ENCODE data around the gene HSDL1. TPM values are rescaled to one million over a fixed set of nuclear protein-coding genes. Genes with fewer than 3 reads are reported as not detected.

HSDL1 gene
- total RNA-seq, 1 experiment from 2014 or later, result 34.2 TPM

GRCh38 chr16:84159800-84160199 lies 14.8 kb upstream of the HSDL1 start:
- Histone ChIP-seq H3K9me3 (ENCODE audit: control insufficient read depth, low read depth, low read length) (no peaks in the 10 kb centered on the region), H3K23me2 (ENCODE audit: insufficient read length, low read depth, low read length, poor library complexity, severe bottlenecking) (no peaks in the 10 kb centered on the region), H3K14ac (ENCODE audit: insufficient read depth, low read length) (no peak overlapping the region), H3K9ac (ENCODE audit: extremely low read depth, insufficient read length, low read length) (no peak overlapping the region), H3K79me2 (ENCODE audit: insufficient read depth, low read length) (no peaks in the 10 kb centered on the region), H2BK12ac (ENCODE audit: insufficient read length, low read depth, low read length) (no peak overlapping the region), H3K4me2 (ENCODE audit: insufficient read depth, insufficient read length, low read length) (no peak overlapping the region), H3K27ac (ENCODE audit: insufficient read length, low read depth, low read length) (no peak overlapping the region), H3K18ac (ENCODE audit: insufficient read length, low read depth, low read length) (no peak overlapping the region), H4K5ac (ENCODE audit: insufficient read length, low read depth, low read length) (no peak overlapping the region), H4K20me1 (ENCODE audit: control insufficient read depth, insufficient read depth, insufficient read length) (no peaks in the 10 kb centered on the region), H3K23ac (ENCODE audit: insufficient read length, low read depth, low read length) (no peak overlapping the region), H2BK15ac (ENCODE audit: low read depth, low read length) (no peak overlapping the region), H3K79me1 (ENCODE audit: insufficient read depth, low read depth, low read length, poor library complexity, severe bottlenecking) (no peaks in the 10 kb centered on the region), H4K8ac (replicated peaks; ENCODE audit: insufficient read length, low read depth, low read length) (no peak overlapping the region), H2BK120ac (ENCODE audit: low read depth, low read length, poor library complexity, severe bottlenecking) (no peak overlapping the region), H2BK5ac (ENCODE audit: insufficient read length, low read length) (no peak overlapping the region), H3K56ac (ENCODE audit: insufficient read length, low read depth, low read length) (no peak overlapping the region), H3K27me3 (ENCODE audit: insufficient read depth, low read length) (no peaks in the 10 kb centered on the region), H3K4me1 (ENCODE audit: insufficient read depth, low read length) (no peaks in the 10 kb centered on the region), H2AK5ac (ENCODE audit: insufficient read length, low read length) (no peak overlapping the region), H3T11ph (ENCODE audit: low read length) (no peak overlapping the region), H2AFZ (ENCODE audit: low read length) (no peak overlapping the region), H4K91ac (ENCODE audit: insufficient read length, low read depth, low read length) (no peak overlapping the region), H3K4ac (ENCODE audit: low read depth, low read length) (no peak overlapping the region), H2BK20ac (ENCODE audit: low read depth, low read length, poor library complexity, severe bottlenecking) (no peak overlapping the region)
- peaks cover 0 to 7% of the 10 kb centered on the region in 2 experiments; a peak in 2 of 4 replicates for H3K4me1 Mint-ChIP-seq
- H3K4me3 Mint-ChIP-seq, result no peak overlapping the region
- TF ChIP-seq, protein P1, sequence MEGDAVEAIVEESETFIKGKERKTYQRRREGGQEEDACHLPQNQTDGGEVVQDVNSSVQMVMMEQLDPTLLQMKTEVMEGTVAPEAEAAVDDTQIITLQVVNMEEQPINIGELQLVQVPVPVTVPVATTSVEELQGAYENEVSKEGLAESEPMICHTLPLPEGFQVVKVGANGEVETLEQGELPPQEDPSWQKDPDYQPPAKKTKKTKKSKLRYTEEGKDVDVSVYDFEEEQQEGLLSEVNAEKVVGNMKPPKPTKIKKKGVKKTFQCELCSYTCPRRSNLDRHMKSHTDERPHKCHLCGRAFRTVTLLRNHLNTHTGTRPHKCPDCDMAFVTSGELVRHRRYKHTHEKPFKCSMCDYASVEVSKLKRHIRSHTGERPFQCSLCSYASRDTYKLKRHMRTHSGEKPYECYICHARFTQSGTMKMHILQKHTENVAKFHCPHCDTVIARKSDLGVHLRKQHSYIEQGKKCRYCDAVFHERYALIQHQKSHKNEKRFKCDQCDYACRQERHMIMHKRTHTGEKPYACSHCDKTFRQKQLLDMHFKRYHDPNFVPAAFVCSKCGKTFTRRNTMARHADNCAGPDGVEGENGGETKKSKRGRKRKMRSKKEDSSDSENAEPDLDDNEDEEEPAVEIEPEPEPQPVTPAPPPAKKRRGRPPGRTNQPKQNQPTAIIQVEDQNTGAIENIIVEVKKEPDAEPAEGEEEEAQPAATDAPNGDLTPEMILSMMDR (conservative IDR thresholded peaks at IDR 0.05), result no peak
- no peak overlapping the region for H3K27ac Mint-ChIP-seq
- H3K36me3 Mint-ChIP-seq (ENCODE audit: insufficient read depth in 1 of 3, low read depth in 3 of 3), result no peaks in the 10 kb centered on the region
- H3K9me3 Mint-ChIP-seq, result no peaks in the 10 kb centered on the region
- H3K27me3 Mint-ChIP-seq (ENCODE audit: low read depth), result peaks cover 6% of the 10 kb centered on the region
- DNase-seq, result no peak
- no CpG with 5 or more reads among the region's 1 CpG for WGBS (ENCODE audit: extremely low coverage, insufficient read length, low lambda C conversion rate)

Measured in H9 (cell line).